Kidney tubule cell (primary cell): Measurements from ENCODE around the gene ZNF341.
A peak's percentile ranks its signal among the peaks of the same experiment; 100 is the strongest.
"Not testable (repeated sequence)": the region's sequence is repeated elsewhere in the genome, so short reads cannot be mapped to it uniquely, and the experiment has no call there.

Experiments used
- DNase-seq: peaks from one replicate; pipeline ENCODE4 v3.0.0-alpha.2; 2018; ENCODE audit warnings: low spot score

Gene ZNF341

DNA sequence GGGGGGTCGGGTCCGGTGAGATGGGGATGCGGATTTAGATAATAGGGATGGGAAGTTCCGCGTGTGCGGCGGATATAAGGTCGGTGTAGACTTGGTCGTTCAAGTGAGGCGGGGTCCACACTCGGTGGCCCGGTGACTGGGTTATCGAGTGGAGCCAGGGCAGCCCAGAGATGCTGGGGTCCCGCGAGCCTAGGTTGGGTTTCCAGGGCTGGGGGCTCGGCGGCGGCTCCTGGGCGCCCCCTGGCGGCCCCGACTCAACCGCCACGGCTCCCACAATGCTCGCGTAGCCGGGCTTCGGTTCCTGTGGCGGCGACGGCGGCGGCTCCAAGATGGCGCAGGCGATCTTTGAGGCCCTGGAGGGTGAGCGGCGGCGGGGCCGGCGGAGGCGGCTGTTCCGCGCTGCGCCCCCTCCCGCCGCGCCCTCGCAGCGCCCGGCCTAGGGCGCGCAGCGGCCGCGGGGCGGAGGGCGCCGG, at the start of gene ZNF341:
Gene ZNF341, plus strand, starts transcription at position 304 of the 473 bp plus-strand sequence. Its CDS starts 26 bp downstream, at position 330.
- peak; percentile 89 for DNase-seq

DNA sequence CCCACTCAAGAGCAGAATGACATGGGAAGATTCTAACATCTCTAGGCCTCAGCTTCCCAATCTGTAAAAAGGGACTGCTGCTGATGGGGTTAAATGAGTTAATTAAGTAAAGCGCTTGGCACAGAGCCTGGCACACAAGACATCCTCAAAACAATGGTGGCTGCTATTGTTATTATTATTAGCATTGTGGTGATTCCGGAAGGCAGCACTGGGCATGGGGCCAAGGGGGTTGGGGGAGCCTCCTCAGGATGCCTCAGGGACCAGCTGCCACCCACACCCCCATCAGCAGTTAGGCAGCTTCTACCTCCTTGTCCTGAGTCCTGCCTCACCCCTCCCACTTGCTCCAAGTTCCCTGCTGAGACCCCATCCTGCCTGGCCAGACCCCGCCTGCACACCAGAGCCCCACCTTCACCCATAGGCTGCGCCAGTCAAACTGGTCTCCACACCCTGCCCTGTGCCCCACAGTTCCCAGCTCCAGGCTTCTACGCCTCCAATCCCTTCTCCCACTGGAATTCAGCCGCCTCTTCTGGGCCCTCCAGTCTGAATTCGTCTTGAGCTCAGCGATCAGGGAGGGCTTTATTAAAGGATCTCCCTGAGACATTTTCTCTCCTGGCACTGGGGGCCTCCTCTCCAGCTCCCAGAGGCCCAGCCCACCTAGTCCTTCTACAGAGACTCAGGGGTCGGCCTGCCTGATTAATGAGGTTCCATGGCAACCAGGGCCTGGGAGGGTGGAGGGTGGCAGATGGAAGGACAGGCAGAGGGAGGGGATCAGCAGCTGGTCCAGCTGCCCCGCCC, 47.1 kb upstream of the ZNF341 start:
- no peak for DNase-seq

DNA sequence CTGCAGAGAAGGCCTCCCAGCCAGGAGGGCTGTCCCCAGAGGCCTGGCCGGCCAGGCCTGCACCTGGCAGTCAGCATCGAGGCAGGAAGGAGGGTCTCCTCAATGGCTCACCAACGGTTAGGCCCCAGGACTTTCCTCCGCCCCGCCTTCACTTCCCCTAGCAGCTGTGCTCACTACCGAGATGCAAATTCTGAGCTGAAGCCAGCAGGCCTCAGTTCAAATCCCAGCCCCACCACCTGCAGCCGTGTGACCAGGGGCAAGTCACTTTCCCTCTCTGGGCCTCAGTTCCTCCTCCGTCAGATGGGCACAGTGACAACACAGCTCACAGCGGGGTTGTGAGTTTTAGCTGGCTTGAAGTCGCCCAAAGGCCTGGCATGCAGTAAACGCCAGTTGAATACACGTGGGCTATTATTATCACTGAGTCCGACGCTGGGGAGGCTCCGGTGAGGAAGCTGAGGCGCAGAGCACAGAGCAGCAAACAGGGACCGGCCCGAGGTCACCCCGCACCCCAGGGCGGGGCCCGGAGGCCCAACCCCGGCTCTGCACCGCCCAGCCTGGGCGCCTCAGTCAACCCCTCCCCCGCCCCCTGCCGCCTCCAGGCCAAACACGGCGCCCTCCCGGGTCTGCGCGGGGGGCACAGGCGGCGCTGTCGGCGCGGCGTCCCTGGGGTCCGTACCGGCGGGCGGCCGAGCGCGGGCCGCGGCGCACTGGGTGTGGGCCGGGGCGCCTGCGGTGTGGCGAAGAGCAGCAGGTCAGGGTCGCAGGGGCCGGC, 46.3 kb upstream of the ZNF341 start:
- DNase-seq = peak; percentile 36

DNA sequence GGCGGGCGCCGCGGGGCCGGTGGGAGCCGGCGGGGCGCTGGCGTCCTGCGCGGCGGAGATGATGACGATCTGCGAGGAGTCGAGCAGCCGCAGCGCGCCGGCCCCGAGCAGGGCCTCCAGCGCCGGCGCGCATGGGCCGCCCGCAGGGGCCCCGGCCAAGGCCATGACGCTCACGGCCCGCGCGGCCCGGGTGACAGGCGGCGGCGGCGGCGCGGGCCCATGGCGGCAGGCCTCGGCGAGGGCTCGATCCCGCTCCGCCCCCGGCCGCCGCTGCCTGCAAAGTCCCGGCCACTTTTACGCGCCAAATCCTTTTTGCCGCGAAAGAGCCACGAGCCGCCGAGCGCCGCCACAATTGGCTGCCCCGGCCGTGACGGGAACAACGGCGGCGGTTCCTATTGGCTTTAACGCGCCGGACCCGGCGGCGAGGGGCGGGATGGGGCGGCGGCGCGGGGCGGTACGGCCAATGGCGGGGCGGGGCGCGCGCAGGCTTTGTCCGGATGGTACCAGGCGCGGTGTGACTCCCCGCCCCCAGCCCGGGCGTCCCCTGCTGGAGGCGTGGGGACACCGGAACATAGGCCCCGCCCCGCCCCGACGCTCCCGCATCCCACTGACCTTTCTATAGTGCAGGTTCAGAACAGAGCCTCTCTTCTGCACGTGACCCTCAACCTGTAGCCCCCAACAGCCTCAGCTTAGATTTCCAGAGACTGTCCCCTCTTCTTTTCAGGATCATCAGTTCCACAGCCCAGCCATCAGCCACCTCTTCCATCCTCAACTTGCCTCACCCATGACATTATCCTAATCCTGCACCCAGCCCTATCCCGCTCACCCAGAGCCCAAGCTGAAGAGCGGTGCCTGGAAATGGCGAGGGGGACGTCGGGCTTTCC, 45.5 kb upstream of the ZNF341 start, which contains the start of gene E2F1:
Gene E2F1, minus strand, starts transcription at position 286 of the 884 bp plus-strand sequence. Its CDS starts 121 bp downstream, at position 165.
- peak; percentile 94 for DNase-seq

DNA sequence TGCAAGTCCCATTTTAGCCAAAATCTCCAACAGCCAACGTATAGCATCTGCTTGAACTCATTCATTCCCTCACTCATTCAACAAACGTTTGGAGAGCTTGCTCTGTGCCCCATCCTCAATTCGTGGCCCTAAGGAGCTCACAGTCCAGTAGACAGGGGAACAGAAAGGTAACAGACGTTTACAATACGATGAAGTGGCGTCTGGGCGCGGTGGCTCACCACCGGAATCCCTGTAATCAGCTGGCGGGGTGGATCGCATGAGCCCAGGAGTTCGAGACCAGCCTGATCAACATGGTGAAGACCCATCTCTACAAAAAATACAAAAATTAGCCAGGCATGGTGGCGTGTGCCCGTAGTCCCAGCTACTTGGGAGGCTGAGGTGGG, 44.8 kb upstream of the ZNF341 start:
- no peak for DNase-seq

DNA sequence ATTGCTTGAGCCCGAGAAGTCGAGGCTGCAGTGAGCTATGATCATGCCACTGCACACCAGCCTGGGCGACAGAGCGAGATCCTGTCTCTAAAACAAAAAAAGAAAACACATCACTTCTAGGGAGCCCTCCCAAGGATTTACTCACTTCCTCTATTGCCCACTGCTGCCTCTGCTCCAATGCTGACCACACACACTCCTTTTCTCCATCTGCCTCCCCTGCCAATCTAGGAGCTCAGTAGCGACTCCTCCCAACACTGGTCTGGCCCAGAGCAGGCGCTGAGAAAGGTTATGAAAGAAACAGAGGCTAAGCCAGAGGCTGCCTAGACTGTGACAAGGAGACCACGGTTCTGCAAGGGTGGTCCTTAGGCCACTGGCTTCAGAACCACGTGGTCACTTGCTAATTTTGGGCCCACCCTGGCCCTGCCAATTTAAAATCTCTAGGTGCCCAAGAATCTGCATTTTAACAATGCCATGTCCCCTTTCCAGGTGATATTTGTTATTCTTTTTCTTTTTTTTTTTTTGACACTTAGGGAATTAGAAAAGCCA, 44.4 kb upstream of the ZNF341 start:
- DNase-seq = no peak

DNA sequence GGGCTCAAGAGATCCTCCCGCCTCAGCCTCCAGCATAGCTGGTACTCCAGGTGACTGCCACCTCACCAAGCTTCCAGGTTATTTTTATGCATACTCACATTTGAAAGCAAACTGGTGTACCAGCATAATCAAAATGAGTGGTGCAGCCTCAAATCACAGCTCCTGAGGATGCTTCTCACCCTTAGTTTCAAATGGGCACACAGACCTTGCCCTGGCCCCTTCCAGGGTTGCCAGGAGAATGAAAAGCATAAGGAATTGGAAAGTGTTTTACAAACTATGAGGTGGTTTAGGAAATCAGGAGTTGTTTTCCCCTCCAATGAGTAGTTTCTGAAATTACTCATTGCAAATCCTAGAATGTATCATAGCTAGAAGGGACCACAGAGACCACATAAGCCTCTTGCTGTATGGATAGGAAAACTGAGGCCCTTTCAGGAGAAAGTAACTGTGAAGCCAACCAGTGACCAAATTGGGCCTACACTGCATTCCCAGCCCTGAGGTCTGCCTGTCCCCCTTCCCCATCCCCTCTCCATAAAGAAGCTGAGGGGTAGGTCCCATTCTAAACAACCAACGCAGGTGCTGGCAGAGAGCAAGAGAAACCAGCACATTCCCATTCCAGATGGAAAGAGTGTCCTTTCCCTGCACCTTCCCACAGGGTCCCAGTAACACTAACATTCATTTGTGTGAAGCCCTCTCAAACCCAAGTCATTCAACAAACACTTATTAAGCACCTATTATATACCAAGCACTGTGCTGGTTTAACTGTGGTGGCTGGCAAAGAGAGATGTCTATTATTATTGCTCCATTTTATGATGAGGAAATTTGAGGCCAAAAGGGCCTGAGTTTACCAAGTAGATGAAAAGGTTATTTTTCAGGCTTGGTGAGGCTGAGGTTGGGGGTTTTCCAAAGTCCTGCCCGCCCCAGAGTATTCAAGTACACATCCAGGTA, 43.5 kb upstream of the ZNF341 start:
- DNase-seq = no peak

DNA sequence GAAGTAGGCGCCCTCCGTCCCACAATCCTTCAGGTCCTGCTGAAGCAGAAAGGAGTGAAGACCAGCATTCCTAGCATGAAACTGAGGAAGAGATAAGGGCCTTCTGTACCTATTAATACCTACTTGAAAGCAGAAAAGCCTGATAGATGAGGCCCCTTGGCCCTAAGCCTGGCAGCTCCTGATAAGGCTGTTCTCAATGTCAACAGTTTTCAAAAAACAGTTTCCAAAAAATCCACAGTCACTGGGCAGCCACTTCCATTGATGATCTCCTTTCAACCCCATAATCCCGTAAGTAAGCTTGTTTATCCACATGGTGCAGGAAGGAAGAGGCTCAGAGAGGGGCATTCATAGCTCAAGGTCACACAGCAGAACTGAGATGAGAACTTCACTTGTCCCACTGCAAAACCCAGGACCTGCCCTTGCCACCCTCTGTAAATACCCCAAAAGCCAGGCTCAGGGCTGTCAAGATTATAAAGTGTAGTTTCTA, 42.8 kb upstream of the ZNF341 start:
- DNase-seq = no peak

DNA sequence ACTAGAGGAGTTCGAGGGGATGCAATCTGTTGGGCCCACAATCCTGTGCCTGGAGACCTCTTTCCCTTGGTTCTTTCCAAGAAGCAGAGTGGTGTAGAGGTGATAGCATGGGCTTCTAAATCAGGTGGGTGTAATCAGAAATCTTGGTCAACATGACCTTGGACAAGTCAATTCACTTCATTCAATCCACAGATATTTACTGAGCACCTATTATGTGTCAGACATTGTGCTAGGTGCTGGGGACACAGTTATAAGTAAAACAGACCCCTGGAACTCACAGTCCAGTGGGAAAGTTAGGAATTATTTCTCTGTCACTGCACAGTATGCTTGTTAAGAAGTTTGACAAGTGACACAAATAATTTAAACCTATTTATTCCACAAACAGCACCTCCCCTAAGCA, 42.3 kb upstream of the ZNF341 start:
- DNase-seq = no peak

DNA sequence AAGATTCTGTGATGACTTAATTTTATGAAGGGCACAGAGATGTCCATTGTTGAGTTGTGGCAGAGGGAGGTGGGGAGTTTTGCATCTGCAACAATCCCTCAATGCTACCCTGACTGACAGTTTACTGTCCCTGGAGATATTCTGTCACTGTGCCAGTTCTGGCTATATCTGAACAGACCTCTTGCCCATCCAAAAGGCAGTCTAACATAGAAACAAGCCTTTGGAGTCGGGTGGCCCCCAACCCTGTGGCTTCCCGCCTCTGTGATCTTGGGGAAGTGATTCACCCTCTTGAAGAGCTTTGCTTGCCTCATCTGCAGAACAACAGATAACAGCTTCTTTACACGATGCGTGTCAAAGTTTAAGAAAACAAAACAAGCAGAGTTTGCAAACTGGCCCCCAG, 41.8 kb upstream of the ZNF341 start:
- no peak for DNase-seq

DNA sequence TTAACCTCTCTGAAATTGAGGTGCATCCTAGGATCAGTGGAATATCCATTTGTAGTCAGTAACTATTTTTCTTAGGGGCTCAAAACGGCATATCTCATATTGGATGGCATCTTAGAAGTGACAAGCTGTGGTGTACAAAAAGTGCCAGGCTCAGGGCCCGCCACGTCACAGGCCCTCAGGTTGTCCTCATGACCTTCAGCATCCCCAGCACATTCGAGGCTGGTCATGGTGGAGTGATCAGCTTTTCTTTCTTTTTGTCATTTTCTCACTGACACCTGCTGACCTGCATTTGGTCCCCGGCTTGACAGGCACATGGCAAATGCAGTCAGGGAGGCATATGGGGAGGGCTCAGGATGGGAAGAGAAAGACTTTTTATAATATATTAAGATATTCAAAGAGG, 38.5 kb upstream of the ZNF341 start:
- no peak for DNase-seq

DNA sequence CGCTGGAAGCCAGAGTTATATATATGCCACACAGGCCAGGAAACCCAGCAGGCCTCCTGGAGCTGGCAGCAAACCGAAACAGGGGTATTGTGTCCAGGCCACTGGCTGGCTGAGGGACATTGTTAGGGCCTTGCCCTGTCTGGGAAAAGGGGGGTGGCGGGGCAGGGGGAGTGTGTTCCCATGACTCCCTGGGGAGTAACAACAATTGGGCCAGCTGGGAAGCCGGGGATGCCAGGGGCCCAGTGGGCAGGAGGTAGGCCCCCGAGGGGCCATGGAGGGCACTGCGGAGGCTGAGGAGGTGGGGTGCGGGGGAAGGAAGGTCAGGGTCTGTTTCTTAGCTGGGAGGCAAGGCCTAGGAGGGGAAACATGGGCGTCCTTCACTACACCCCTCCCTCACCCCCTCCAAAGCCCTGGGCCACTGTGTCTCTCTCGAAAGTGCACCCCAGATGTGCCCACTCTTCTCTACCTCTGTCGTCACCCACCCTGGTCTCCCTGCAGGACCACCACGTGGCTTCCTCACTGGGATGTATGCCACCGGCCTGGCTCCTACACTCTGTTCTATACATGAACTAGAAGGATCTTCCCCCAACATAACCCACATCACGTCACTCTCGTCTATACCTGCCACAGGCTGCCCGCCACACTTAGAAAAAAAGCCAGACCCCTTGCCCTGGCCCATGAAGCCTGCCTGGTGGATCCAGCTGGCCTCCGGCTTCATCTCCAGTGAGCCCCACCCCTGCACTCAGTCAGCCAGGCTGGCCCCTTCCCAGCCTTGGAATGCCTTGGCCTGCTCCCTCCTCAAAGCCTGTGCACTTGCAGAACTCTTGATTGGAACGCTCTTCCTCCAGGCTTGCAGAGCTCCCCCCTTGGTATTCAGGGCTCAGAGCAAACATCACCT, 37.8 kb upstream of the ZNF341 start:
- DNase-seq = no peak

DNA sequence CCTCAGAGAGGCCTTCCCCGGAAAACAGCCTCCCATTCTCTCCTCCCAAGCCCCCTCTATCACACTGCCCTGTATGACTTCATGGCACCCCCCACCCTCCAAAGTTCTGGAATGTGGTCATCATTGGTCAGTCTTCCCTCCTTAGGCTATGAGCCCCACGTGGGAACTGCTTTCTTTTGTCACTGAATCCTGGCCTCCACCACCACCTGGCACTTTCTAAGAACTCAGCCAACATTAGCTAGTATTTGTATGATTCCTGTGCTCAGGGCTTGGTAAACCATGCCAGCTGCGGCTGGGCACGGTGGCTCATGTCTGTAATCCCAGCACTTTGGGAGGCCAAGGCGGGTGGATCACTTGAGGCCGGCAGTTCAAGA, 37.2 kb upstream of the ZNF341 start:
- DNase-seq = no peak

DNA sequence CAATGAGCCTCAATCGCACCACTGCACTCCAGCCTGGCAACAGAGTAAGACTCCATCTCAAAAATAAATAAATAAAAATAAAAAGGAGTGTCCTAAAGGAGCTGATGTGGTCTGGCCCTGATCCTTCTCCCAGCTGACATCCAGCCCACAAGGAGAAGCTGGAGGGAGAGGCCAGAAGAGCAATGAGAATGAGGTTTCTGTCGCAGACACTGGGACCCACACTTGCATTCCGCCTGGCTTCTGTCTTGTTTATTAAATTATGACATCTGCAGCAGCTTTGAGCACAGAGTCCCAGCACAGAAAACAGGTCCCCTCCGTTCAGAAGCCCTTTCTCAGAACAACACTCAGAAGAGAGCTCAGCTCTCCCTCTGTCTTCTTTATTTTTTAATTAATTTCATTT, 35.3 kb upstream of the ZNF341 start:
- no peak for DNase-seq

DNA sequence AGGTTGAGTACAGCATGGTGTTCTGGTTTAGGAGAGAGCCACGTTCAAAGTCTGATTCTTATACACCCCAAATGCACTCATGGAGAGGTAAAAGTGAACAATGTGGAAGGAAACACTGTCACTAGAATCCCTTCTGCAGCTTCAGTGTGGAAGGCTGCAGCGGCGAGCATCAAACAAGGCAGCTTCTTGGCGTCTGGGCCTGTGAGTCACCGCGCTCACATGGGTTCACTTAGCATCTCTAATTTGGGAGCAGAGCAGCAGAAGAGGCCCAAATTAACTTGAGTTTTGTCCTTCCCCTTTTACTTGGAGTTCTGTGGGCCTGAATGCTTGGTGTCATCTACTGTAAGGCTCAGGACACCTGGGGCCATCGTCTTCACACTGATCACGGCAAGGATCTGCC, 34.7 kb upstream of the ZNF341 start:
- no peak for DNase-seq

DNA sequence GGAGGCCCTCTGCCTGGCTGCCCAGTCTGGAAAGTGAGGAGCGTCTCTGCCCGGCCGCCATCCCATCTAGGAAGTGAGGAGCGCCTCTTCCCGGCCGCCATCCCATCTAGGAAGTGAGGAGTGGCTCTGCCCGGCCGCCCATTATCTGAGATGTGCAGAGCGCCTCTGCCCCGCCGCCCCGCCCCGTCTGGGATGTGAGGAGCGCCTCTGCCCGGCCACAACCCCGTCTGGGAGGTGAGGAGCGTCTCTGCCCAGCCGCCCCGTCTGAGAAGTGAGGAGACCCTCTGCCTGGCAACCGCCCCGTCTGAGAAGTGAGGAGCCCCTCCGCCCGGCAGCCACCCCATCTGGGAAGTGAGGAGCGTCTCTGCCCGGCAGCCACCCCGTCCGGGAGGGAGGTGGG, 32.8 kb upstream of the ZNF341 start:
- not testable (repeated sequence) for DNase-seq

DNA sequence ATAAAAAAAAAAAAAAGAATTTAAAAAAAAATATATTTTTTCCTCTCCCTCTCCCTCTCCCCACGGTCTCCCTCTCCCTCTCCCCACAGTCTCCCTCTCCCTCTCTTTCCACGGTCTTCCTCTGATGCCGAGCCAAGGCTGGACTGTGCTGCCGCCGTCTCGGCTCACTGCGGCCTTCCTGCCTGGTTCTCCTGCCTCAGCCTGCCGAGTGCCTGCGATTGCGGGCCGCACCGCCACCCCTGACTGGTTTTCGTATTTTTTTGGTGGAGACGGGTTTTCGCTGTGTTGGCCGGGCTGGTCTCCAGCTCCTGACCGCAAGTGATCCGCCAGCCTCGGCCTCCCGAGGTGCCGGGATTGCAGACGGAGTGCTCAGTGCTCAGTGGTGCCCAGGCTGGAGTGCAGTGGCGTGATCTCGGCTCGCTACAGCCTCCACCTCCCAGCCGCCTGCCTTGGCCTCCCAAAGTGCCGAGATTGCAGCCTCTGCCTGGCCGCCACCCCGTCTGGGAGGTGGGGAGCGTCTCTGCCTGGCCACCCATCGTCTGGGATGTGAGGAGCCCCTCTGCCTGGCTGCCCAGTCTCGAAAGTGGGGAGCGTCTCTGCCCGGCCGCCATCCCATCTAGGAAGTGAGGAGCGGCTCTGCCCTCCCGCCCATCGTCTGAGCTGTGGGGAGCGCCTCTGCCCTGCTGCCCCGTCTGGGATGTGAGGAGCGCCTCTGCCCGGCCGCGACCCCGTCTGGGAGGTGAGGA, 30.9 kb upstream of the ZNF341 start:
- DNase-seq = not testable (repeated sequence)

DNA sequence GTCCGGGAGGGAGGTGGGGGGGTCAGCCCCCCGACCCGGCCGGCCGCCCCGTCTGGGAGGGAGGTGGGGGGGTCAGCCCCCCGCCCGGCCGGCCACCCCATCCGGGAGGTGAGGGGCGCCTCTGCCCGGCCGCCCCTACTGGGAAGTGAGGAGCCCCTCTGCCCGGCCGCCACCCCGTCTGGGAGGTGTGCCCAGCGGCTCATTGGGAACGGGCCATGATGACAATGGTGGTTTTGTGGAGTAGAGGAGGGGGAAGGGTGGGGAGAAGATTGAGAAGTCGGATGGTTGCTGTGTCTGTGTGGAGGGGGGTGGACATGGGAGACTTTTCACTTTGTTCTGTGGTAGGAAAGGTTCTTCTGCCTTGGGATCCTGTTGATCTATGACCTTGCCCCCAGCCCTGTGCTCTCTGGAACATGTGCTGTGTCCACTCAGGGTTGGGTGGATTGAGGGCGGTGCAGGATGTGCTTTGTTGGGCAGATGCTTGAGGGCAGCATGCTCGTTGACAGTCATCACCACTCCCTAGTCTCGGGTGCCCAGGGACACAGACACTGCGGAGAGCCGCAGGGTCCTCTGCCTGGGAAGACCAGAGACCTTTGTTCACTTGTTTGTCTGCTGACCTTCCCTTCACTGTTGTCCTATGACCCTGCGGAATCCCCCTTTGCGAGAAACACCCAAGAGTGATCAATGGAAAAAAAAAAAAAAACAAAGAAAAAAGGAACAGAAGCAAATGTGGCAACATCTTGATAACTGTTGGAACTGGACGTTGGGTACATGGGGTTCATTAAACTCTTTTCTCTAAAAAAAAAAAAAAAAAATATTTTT, 30.0 kb upstream of the ZNF341 start:
- no peak for DNase-seq
